Thyroid gland (tissue), 4 donors: Measurements from ENCODE around the gene AKR1C8. TPM values are rescaled to one million over a fixed set of nuclear protein-coding genes. Genes with fewer than 3 reads are reported as not detected.
"Not testable (repeated sequence)": the region's sequence is repeated elsewhere in the genome, so short reads cannot be mapped to it uniquely, and the experiment has no call there.

ENCODE experiments used
- DNase-seq, 2 donors: peaks; one replicate each; pipeline ENCODE4 v3.0.0-alpha.2; 2019
- H3K27ac ChIP-seq, 3 donors: fragments of 200-600 bp; sonication (generic); 1 replicate in 2 of 3; 2 replicates in 1 of 3; pipeline ENCODE4 v1.5.1; 2016 to 2019; ENCODE audit warnings: mild to moderate bottlenecking in 1 of 3, moderate library complexity in 1 of 3
- H3K27me3 ChIP-seq: fragments of 200-600 bp; sonication (generic); one replicate; pipeline ENCODE4 v1.5.1; 2019
- H3K36me3 ChIP-seq, 2 donors: fragments of 200-600 bp; sonication (generic); one replicate each; pipeline ENCODE4 v1.5.1; 2016 to 2019
- H3K4me1 ChIP-seq, 2 donors: fragments of 200-600 bp; sonication (generic); one replicate each; pipeline ENCODE4 v1.5.1; 2017 to 2019
- H3K4me3 ChIP-seq, 3 donors: fragments of 200-600 bp; sonication (generic); replicated peaks in 1 of 3; 1 replicate in 2 of 3; 2 replicates in 1 of 3; pipeline ENCODE4 v1.5.1; 2016; ENCODE audit warnings: mild to moderate bottlenecking in 1 of 3
- H3K9me3 ChIP-seq: fragments of 200-600 bp; sonication (generic); one replicate; pipeline ENCODE4 v1.5.1; 2017
- CTCF ChIP-seq, 6 experiments: fragments of 200-600 bp in 3 of 6; fragments of 450-650 bp in 3 of 6; sonication (generic) in 3 of 6; IDR thresholded peaks; one replicate each; pipeline ENCODE4 v1.5.1; 2016 to 2019; ENCODE audit warnings: antibody characterized with exemption in 6 of 6, mild to moderate bottlenecking in 2 of 6, inconsistent platforms in 1 of 6, moderate library complexity in 1 of 6
- POLR2A ChIP-seq, 2 donors: fragments of 450-650 bp; IDR thresholded peaks; one replicate each; pipeline ENCODE4 v1.6.1; 2017; ENCODE audit warnings: antibody characterized with exemption in 2 of 2, mild to moderate bottlenecking in 2 of 2, moderate library complexity in 1 of 2
- WGBS, 2 donors: methylation state at CpG; one replicate each; pipeline ENCODE4 v1.1.5; 2017; 5-methylcytosine and 5-hydroxymethylcytosine counted together
- intact Hi-C: fragments of 100-400 bp; cut with DNase I; formaldehyde crosslinking; loops from one replicate; pipeline ENCODE4 v1.15.1; 2023
- total RNA-seq, 4 donors: library from RNA; depleted of rRNA; stranded (reverse); fragments of >200 nt; gene quantifications; one replicate each; pipeline ENCODE4 v1.2.3, GENCODE V29; 2016

Gene AKR1C8
- total RNA-seq: not detected

DNA sequence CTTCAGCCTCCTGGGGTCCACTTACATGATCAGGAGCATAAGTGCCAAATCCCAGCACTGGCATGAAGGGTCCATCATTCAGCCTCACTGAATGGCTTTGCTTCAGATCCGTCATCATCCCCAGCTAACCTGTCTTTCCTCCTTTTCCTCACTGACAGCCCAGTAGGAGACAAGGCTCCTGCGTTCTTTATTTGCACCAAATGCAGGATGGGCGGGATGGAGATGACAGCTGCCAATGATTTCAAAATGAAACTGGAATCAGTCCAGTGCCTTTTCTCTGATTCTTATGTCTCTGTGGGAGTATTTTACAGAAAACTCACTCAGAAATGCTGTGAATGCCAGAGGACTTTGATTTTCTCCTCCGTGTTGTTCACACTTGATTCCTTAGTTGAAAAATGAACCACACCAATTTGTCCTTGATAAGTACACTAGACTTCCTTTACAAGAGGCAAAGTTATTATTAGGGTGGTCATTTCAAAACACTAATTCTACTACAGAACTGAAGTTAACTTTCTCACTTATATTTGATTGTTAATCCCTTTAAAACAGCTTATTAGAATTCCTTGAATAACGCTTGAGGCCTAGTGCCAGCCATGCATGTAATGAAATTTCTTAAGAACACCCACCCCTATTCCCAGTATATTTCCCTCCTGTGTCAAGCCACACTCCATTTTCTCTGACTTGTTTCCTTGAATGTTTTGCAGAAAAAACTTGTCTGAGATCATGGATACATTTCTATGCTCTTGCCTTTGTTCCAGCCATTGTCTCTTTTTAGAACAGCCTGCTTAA is at the start of gene AKR1C8:
Gene AKR1C8 (minus strand): TSS at position 164 of the 789 bp plus-strand sequence. CDS start 46 bp downstream, at position 118.
- intact Hi-C loops: no loop called here
- TF ChIP-seq POLR2A (IDR thresholded peaks at IDR 0.05): no peak
- no peak for TF ChIP-seq CTCF (IDR thresholded peaks at IDR 0.05)
- 72 to 79% methylated on average over 5 of the region's 5 CpGs for WGBS, 2 donors

DNA sequence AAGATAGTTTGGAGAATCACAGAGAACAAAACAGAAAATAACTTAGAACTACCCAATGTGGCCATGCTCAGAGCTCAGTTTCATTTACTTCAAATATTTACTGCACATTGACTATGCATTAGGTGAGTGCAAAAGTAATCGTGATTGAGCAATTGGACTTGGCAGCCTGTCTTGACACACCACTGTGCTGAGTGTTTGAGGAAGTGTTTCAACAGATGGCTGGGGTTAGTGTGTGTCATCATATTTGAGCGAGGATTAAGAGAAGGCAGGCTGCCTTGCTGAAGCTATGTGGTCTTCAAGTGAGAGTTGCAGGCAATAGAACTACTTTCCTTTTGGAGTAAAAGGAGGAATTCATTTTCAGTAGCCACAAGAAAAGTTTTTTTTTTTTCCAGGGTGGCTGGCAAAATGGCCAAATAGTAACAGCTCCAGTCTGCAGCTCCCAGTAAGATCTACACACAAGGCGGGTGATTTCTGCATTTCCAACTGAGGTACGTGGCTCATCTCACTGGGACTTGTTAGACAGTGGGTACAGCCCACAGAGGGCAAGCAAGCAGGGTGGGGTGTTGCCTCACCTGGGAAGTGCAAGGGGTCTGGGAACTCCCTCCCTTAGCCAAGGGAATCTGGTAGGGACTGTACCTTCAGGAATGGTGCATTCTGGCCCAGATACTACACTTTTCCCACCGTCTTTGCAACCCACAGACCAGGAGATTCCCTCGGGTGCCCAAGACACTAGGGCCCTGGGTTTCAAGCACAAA is 49.3 kb upstream of the AKR1C8 start:
- no peak overlapping the region for H3K27ac ChIP-seq
- no peak for DNase-seq
- no peak for TF ChIP-seq CTCF (IDR thresholded peaks at IDR 0.05)
- TF ChIP-seq POLR2A (IDR thresholded peaks at IDR 0.05): no peak
- intact Hi-C loops: no loop called here
- no peak overlapping the region for H3K4me3 ChIP-seq
- H3K9me3 ChIP-seq: no peaks in the 10 kb centered on the region
- no peaks in the 10 kb centered on the region for H3K4me1 ChIP-seq
- whole genome bisulfite sequencing, 2 donors: 79 to 81% methylated on average over 6 of the region's 6 CpGs
- no peaks in the 10 kb centered on the region for H3K36me3 ChIP-seq
- no peaks in the 10 kb centered on the region for H3K27me3 ChIP-seq

More for the DNA sequence above, at the start of gene AKR1C8:
- no peak within 1 kb of the TSS for H3K27ac ChIP-seq
- no peaks in the 10 kb centered on the region for H3K27me3 ChIP-seq
- H3K4me3 ChIP-seq: no peak within 1 kb of the TSS
- H3K4me1 ChIP-seq: no peaks in the 10 kb centered on the region
- H3K36me3 ChIP-seq: no peaks in the 10 kb centered on the region
- DNase-seq: no peak
- H3K9me3 ChIP-seq: no peaks in the 10 kb centered on the region

GRCh38 chr10:5233324-5233723 is 48.4 kb upstream of the AKR1C8 start:
- no peak for DNase-seq
- no peaks in the 10 kb centered on the region for H3K36me3 ChIP-seq
- 63 to 82% methylated on average over 2 of the region's 2 CpGs for WGBS, 2 donors
- H3K27me3 ChIP-seq: no peaks in the 10 kb centered on the region
- H3K4me3 ChIP-seq: no peak overlapping the region
- no peaks in the 10 kb centered on the region for H3K9me3 ChIP-seq
- TF ChIP-seq CTCF (IDR thresholded peaks at IDR 0.05) (no peak), POLR2A (IDR thresholded peaks at IDR 0.05) (no peak)
- no peak overlapping the region for H3K27ac ChIP-seq
- intact Hi-C loops: no loop called here
- no peaks in the 10 kb centered on the region for H3K4me1 ChIP-seq

DNA sequence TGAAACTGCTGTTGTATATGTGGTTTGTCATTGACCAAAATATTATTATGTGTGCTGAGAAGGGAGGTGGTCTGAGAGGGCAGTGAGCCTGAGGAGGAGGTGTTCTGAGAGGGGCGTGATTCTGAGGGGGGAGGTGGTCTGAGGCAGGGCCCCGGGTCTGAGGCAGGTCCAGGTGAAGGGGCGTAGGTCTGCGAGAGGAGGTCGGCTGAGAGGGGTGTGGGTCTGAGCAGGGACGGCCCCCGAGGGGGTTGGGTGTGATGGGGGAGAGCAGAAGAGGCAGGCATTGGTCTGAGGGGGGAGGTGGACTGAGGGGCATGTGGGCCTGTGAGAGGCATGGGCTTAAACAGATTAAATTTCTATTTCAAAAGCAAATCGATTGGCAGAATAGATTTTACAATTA is 44.1 kb upstream of the AKR1C8 start:
- intact Hi-C loops: no loop called here
- no peak for TF ChIP-seq POLR2A (IDR thresholded peaks at IDR 0.05)
- no peak for TF ChIP-seq CTCF (IDR thresholded peaks at IDR 0.05)
- DNase-seq: no peak
- H3K27me3 ChIP-seq: no peaks in the 10 kb centered on the region
- H3K4me3 ChIP-seq: no peak overlapping the region
- no peaks in the 10 kb centered on the region for H3K4me1 ChIP-seq
- no peaks in the 10 kb centered on the region for H3K9me3 ChIP-seq
- H3K36me3 ChIP-seq: no peaks in the 10 kb centered on the region
- WGBS, 2 donors: 84 to 85% methylated on average over 8 of the region's 8 CpGs
- no peak overlapping the region for H3K27ac ChIP-seq

DNA sequence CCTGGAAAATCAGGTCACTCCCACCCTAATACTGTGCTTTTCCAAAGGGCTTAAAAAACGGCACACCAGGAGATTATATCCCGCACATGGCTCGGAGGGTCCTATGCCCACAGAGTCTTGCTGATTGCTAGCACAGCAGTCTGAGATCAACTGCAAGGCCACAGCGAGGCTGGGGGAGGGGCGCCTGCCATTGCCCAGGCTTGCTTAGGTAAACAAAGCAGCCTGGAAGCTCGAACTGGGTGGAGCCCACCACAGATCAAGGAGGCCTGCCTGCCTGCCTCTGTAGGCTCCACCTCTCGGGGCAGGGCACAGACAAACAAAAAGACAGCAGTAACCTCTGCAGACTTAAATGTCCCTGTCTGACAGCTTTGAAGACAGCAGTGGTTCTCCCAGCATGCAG is 38.0 kb upstream of the AKR1C8 start:
- H3K36me3 ChIP-seq, DNase-seq, H3K27me3 ChIP-seq, H3K4me1 ChIP-seq, H3K9me3 ChIP-seq, intact Hi-C loops, H3K27ac ChIP-seq, H3K4me3 ChIP-seq: not testable (repeated sequence)
- 87 to 100% methylated on average over 3 to 6 of the region's 7 CpGs for WGBS, 2 donors
